RPMI8226 (cell line): ENCODE results near the gene RAB7B.
"Not testable (repeated sequence)": the region's sequence is repeated elsewhere in the genome, so short reads cannot be mapped to it uniquely, and the experiment has no call there.

Experiments used
- DNase-seq: peaks from one replicate; pipeline ENCODE4 v3.0.0-alpha.2; 2015

The RAB7B gene

DNA sequence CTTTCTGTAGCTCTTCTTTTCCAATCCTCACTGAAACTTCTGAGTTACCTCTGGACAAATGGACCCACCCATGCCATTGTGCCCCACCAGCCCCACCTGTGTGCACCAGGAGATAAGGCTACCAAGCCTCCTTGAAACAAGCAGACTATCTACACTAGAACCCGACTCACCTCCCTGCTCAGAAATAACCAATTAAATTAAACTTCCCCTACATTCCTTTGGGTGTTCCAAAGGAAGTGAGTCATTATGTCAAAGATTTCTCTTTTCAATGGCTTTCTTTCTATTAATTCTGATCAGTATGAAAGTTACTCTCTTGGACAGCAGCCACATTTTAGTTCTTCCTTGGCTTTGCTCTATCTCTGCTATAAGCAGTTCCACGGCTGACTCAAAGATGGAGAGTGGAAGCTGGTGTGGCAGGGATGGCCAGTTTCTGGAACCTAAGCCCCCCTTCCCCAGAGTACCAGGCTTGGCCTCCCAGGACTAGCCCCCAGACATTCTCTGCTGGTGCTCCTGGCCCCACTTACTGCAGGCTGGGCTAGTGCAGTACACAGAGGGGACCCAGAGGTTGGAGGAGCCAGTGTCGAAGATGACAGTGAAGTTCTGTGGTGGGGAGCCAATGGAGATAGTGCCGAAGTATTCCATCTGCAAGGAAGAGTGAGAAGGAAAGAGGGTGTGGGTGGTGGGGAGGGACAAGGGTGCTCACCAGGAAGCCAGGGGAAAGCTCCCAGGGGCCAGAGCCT is 18.6 kb upstream of the RAB7B start:
- no peak for DNase-seq

DNA sequence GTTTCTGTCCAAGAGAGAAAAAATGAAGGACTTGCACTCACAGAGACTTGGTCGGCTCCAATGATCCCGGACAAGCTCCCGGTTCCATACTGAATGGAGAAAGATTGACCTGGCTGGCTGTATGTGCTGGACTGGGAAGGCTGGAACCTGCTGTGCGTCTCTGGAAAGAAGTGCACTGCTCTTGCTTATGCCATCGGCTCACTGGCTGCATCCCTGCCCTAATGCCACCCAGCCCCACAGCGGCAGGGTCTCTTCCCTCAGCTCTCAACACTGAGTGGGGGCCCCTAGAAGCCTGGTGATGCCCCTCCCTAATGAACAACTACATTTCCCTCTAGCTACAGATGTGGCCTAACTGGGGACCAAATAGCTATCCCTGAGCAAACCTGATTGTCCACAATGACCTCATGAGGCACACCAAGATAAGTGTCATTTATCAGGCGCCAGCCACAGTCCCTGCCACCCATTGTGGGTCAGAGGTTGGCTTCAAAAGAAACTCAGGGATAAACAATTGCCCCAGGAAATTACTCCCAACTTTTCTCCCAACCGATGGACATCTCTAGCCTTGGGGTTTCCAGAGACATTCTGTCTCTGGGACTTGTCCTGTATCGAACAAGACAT is 17.9 kb upstream of the RAB7B start:
- no peak for DNase-seq

DNA sequence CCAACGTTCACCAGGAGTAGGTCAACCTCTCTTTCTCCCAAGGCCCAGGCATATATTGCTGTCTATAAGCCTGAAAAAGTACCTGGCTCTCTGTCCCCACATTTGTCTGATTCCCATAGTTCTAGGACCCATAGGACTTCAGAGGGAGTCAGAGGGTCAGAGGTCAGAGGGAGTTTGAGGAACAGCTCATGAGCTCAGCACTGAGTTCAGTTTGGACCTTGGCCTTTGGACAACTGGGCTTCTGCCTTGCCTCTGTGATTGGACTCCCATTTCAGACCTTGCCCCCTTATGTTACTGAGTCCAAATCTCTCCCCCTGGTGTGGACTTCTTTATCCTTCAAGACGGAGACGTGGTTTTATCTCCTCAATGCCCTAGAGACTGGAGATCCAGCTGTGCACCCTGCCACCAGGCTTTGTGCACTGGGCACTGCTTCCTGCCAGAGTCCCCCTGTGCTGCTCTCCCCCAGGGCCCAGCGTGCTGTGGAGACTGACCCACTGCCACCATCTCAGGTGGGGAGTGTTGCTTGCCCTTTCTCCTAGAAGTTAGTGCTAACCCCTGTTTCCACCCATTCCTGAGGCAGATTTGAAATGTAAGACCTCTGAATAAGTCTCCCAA is 17.3 kb upstream of the RAB7B start:
- DNase-seq, result no peak

- DNase-seq, result no peak
These were observed 11.9 kb upstream of the RAB7B start for GRCh38 chr1:206015071-206015470.

DNA sequence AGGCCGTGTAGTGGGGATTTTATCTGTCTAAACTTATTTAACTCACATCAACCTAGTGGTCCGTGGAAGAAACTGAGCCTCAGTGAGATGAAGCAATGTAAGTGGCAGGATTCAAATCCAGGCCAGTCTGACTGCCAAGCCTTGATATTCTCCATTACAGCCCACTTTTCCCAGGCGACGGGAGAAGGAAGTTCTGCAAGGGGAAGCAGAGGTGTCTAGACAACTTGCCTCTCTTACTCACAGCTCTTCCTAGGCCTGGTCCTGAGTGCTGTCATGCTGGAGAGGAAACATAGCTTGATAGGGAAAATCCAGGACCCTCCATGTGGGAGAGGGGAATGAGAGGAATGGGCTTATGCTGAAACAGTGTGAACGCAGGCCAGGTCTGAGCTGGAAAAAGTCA is 11.4 kb upstream of the RAB7B start:
- DNase-seq, result no peak

DNA sequence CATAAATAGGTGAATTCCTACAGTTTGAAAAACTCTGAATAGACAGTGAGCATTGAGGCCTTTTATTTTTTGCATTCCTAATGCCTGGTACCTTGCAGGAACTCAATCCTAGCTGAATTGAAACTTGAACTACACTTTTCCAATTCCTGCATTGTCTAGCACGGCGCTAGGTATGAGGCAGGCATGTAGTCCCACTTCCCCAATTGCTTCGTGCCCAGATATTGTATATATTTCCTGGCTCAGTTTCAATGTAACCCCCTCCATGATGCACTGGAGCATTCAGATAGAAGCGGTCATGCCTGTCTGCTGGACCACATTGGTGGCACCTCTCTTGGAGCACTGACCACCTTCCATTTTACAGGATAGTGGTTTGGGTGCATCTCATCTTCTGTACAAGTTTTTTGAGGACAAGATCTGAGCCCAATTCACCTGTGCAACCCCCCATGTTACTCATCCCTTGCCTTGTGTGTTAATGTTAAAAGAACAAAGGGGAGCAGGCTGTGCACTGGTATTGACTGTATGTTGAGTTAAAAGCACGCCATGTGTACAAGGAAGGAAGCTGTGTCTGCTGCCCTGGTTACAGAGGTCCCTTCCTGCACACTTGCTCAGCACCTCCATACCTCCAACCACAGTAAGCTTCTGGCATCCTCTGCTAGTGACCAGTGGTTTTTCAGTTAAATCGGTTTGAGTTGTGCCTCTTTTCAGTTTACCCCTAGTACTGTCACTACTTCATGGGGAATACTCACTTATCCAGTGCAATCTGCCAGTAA is 10.0 kb upstream of the RAB7B start:
- DNase-seq, result no peak

DNA sequence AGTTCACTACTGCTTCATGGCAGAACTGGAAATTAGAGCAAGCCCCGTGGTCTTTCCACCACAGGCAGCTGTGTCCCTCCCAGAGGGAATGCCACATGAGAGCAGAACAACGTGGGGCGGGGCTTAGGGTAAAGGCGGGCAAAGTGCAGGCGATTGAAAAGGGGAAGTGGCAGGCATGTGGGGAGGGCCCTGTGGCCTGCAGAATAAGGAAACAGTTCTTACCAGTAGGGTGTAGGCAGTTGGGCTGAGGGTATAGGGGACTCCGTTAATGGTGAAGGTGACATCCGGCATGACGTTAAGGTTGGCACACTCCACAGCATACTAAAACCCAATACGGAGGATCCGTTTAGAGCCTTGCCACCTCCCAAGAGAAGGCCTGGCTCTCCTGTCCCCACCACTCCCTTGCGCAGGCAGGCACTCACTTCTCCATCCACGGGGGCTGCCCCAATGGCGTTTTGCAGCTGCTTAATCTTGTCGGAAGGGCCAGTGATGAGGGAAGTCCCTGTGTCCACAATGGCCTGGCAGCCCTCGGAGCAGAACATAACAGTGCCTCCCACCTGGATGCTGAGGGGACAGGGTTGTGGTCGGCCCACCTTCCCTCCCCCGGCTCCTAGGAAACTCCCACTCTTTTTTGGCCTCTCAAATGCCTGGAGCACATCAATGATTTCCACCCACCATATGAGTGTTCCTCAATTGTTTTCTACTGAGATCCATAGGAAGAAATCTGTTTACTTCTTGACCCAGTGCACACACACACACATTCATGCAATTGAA is 9.1 kb upstream of the RAB7B start:
- DNase-seq, result peak; percentile 90

DNA sequence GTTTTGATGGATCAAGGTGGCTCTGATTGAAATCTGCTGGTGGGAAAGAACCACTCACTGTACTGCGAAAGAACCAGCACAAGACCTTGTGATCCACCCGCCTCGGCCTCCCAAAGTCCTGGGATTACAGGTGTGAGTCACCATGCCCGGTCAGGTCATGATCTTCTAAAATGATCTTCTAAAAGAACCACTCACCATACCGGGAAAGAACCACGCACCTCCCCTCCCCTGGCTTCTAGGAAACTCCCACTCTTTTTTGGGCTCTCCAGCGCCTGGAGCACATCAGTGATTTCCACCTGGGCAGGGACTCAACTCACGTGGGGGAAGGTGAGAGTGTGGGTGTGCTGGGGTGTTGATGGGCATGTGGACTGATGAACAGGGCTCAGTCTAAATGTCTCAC is 7.9 kb upstream of the RAB7B start:
- DNase-seq, result no peak

DNA sequence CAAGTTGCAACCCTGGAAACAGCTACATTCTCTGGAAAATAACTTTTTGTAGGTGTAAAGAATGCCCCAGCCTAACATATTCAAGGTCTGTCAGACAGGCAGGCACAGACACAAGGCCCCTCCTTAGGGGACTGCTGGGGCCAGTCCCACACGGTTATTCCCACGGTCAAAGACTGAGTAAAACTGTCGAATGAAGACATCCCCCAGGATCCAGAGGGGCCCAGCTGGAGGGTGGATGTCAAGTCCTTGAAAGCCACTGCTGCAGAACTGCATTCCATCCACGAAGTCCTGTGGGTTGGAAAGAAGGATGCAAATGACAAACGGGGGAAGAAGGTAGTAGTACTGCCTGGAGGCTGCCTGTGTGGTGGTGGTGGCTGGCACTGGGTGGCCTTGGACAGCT is 6.9 kb upstream of the RAB7B start:
- DNase-seq, result no peak

GRCh38 chr1:206006946-206007345 is 3.8 kb upstream of the RAB7B start:
- DNase-seq, result no peak

GRCh38 chr1:206005778-206006180 is 2.6 kb upstream of the RAB7B start:
- DNase-seq, result no peak

DNA sequence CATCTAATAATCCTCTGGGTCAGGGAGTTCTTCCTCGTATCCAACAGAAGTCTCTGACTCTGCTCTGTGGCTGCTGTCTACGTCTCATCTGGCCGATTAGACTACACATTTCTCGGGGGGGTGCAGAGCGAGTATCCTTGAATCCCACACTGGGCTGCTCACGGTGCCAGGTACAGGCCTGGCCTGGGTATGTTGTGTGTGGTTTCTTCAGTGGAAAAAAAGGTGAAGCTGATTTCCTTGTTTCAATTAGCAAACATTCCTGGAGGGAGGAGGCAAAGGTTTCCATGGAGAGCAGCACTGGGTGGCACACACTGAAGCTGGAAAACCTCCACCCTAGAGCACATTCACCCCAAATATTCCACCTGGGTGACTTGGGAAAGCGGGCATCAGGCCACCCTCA is 2.0 kb upstream of the RAB7B start:
- DNase-seq, result no peak

GRCh38 chr1:206004826-206005225 is 1.6 kb upstream of the RAB7B start:
- DNase-seq, result peak; percentile 32

- DNase-seq, result no peak
These were observed 932 bp upstream of the RAB7B start for GRCh38 chr1:206003854-206004800.

GRCh38 chr1:206002160-206002559 is 1.0 kb downstream of the RAB7B start:
- no peak for DNase-seq

DNA sequence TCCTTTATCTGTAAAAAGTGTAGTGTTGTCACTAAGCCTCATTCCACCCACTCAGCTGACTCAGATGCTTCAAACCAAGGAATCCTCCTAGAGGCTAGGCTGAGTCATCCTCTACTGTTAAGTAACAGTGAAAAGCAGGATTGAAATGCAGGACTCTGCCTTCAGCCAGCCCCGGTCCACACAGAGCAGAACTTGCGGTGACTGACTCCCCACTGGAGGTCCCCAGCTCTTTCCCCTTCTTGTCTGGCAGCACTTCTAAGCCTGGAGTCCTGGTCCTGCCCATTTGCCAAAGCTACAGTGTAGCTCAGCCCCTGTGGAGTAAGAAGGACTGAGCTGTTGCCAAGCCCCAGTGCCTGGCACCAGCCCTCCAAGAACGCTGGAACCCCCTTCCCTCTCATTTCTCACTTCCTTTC is 1.7 kb downstream of the RAB7B start:
- peak; percentile 43 for DNase-seq

GRCh38 chr1:206000641-206001339 is 2.4 kb downstream of the RAB7B start:
- no peak for DNase-seq

DNA sequence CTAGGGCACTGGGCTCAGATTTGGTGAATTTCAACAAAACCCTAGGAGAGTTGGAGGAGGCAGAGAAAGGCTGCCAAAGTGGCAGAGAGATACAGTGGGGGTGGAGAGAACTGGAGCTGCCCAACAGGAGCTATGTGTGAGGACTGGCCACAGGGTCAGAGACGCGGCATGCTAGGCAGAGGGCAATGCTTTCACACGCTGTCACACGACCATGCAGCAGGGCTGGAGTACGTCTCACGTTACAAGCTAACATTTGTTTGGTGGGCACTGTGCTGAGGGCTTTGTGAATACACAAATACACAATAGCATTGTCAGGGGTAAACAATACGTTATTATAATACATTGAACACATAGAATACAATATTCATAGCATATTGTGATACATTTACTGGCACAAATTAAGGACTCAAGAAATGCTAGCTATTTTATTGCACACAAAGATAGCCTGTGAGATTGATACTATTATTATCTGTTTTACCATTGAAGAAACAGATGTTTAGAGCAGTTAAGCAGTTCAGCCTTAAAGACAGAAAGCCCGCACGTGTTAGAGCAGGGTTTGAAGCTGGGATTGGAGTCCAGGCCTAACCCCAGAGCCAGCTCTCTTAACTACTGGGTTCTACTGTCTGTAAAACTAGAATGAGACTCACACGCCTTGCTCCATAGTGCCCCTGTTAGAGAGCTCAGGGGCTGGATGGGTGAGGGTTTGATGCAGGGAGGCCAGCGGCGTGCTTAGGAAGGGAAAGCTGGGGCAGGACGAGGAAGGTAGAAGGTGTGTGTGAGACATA is 4.5 kb downstream of the RAB7B start:
- DNase-seq, result no peak

- DNase-seq, result not testable (repeated sequence)
These were observed 6.6 kb downstream of the RAB7B start for GRCh38 chr1:205996641-205997040.

- no peak for DNase-seq
These were observed 8.8 kb downstream of the RAB7B start for GRCh38 chr1:205994346-205994745.
